ENCODE results near the gene FLT1. TPM values are rescaled to one million over a fixed set of nuclear protein-coding genes. Genes with fewer than 3 reads are reported as not detected.

Gene FLT1
- total and polyA plus RNA-seq, 2 of the 13 experiments (the other 11 are each of a cell fraction or from before 2014, with no cell fraction given) = 0.02 TPM; not detected in 1

DNA sequence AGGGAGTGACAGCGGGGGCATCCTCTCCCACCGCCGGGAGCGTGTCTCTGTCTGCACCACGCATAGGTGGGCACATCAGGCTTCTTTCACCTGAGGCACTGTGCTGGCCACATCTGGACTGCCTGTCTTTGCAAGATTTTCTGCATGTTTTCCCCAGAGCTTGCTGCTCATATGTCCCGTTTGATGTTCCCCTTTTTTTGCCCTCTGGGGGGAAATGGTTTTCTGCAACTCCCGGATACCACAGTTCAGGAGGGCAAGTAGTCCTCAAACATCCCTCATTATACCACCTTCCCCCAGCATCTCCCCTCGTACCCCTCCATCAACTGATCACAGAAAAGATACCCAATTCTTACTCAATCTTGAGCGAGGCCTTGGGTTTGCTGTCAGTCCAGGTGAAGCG, 188.6 kb downstream of the FLT1 start (continued):
- TF ChIP-seq RFX1 (IDR thresholded peaks at IDR 0.05) (no peak), ZNF879 (CRISPR knock-in tag; IDR thresholded peaks at IDR 0.05) (no peak), SMAD9 (CRISPR knock-in tag; IDR thresholded peaks at IDR 0.05) (no peak), FOXP1 (IDR thresholded peaks at IDR 0.05) (no peak), FOXP1 (CRISPR knock-in tag; IDR thresholded peaks at IDR 0.05) (no peak), SMAD1 (CRISPR knock-in tag; IDR thresholded peaks at IDR 0.05; ENCODE audit: borderline replicate concordance, low read depth) (no peak)
- TF ChIP-seq, protein P1, sequence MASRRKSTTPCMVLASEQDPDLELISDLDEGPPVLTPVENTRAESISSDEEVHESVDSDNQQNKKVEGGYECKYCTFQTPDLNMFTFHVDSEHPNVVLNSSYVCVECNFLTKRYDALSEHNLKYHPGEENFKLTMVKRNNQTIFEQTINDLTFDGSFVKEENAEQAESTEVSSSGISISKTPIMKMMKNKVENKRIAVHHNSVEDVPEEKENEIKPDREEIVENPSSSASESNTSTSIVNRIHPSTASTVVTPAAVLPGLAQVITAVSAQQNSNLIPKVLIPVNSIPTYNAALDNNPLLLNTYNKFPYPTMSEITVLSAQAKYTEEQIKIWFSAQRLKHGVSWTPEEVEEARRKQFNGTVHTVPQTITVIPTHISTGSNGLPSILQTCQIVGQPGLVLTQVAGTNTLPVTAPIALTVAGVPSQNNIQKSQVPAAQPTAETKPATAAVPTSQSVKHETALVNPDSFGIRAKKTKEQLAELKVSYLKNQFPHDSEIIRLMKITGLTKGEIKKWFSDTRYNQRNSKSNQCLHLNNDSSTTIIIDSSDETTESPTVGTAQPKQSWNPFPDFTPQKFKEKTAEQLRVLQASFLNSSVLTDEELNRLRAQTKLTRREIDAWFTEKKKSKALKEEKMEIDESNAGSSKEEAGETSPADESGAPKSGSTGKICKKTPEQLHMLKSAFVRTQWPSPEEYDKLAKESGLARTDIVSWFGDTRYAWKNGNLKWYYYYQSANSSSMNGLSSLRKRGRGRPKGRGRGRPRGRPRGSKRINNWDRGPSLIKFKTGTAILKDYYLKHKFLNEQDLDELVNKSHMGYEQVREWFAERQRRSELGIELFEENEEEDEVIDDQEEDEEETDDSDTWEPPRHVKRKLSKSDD (CRISPR knock-in tag; IDR thresholded peaks at IDR 0.05; ENCODE audit: low read depth) = no peak
- TF ChIP-seq, protein P2, sequence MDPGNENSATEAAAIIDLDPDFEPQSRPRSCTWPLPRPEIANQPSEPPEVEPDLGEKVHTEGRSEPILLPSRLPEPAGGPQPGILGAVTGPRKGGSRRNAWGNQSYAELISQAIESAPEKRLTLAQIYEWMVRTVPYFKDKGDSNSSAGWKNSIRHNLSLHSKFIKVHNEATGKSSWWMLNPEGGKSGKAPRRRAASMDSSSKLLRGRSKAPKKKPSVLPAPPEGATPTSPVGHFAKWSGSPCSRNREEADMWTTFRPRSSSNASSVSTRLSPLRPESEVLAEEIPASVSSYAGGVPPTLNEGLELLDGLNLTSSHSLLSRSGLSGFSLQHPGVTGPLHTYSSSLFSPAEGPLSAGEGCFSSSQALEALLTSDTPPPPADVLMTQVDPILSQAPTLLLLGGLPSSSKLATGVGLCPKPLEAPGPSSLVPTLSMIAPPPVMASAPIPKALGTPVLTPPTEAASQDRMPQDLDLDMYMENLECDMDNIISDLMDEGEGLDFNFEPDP (CRISPR knock-in tag; conservative IDR thresholded peaks at IDR 0.05) = no peak

GRCh38 chr13:28301839-28302238, 193.1 kb downstream of the FLT1 start:
- ATAC-seq (no peak), DNase-seq (ENCODE audit: low spot score) (no peak), FAIRE-seq (no peak)
- WGBS (ENCODE audit: low lambda C conversion rate) = 25% methylated on average over 4 of the region's 4 CpGs
- in situ Hi-C loops (cut with HindIII; ENCODE audit: extremely low pct_ligation_motif_present, low pct_unique_long_range_greater_than_20kb) (no loop called here), intact Hi-C loops (cut with micrococcal nuclease; ENCODE audit: unreplicated experiment) (no loop called here)
- H2AFZ ChIP-seq (ENCODE audit: low read length) = no peak overlapping the region
- ChIA-PET POLR2A (no interaction called here), CTCF (ENCODE audit: low intra/inter-chr PET ratio, low total read pairs) (no interaction called here)
- no peak overlapping the region for H3K4me2 ChIP-seq (ENCODE audit: low read depth, low read length)
- H3K79me2 ChIP-seq (ENCODE audit: insufficient read depth, low read length) = no peaks in the 10 kb centered on the region
- H3K9me3 ChIP-seq (ENCODE audit: low read length) = no peaks in the 10 kb centered on the region
- H3K27ac ChIP-seq (ENCODE audit: extremely low read length, insufficient read depth, low read length) = no peak overlapping the region
- no peak overlapping the region for H3K9ac ChIP-seq (ENCODE audit: insufficient read depth, low read depth, low read length)
- no peaks in the 10 kb centered on the region for H3K36me3 ChIP-seq (replicated peaks in 1 of 2; ENCODE audit: control insufficient read depth in 1 of 2, insufficient read depth in 2 of 2, low read length in 2 of 2)
- no peaks in the 10 kb centered on the region for H4K20me1 ChIP-seq (ENCODE audit: insufficient read depth, low read length)
- no TSS peak for BruUV-seq (replicated peaks)
- no peak overlapping the region for H3K4me3 ChIP-seq (replicated peaks in 1 of 3; ENCODE audit: insufficient read depth in 1 of 3, low read depth in 2 of 3, low read length in 3 of 3)
- H3K4me1 ChIP-seq (ENCODE audit: insufficient read depth, low read length) = no peaks in the 10 kb centered on the region
- H3K27me3 ChIP-seq (ENCODE audit: control insufficient read depth in 1 of 2, insufficient read depth in 2 of 2, low read length in 2 of 2) = 0 out of 5 replicates have a peak, but pooled peaks cover 0 to 4% of the 10 kb centered on the region in 2 experiments
- TF ChIP-seq PAWR (CRISPR knock-in tag; IDR thresholded peaks at IDR 0.05; ENCODE audit: borderline replicate concordance) (no peak), ZNF281 (CRISPR knock-in tag; IDR thresholded peaks at IDR 0.05; ENCODE audit: borderline replicate concordance) (no peak), RERE (CRISPR knock-in tag; IDR thresholded peaks at IDR 0.05; ENCODE audit: low read depth) (no peak)
